ENCODE measurements around the gene WDFY2.

WDFY2 gene

GRCh38 chr13:51773515-51773914 is 189.3 kb downstream of the WDFY2 start:
- no peak for DNase-seq

GRCh38 chr13:51776179-51776578 is 191.9 kb downstream of the WDFY2 start:
- no peak for DNase-seq

- DNase-seq, result no peak
Measured at GRCh38 chr13:51777921-51778320, 193.7 kb downstream of the WDFY2 start.

GRCh38 chr13:51778392-51778791 is 194.1 kb downstream of the WDFY2 start:
- DNase-seq, result no peak

- DNase-seq, result no peak
Measured at GRCh38 chr13:51780099-51780498, 195.8 kb downstream of the WDFY2 start.

DNA sequence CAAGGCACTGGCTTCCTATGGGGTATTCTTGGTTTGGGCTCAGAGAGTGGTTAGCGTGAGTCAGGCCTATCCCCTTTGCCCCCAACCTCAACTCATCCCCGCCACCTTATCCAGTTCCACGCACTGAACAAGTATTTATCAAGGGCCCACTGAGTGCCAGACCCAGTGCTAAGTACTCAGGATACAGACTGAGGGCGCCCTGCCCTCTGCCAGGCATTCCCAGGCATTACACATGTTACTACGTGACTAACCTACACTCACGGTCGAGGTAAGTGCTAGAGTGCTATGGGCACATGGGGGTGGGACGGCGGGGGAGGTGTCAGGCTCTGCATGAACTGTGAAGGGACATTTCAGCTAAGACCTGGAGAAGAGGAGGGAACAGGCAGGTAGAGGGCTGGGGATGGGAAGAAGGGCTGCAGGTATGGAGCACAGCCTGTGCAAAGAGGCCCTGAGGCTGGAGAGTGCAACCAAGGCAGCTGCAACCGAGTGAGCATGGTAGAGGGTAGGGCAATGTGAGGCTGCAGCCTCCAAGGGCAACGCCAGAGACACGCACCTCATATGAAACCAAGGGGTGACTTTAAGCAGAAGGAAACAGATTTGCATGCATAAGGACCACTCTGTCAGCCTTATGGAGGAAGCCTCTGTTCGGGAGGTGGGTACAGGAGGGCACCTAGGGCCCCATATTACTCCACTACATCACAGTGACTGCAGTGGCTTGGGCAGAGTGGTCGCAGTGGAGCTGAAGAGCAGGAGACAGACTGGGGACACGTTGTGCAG is 197.2 kb downstream of the WDFY2 start:
- DNase-seq, result no peak

GRCh38 chr13:51782026-51782710 is 197.9 kb downstream of the WDFY2 start:
- no peak for DNase-seq

GRCh38 chr13:51783428-51784094 is 199.3 kb downstream of the WDFY2 start:
- no peak for DNase-seq

DNA sequence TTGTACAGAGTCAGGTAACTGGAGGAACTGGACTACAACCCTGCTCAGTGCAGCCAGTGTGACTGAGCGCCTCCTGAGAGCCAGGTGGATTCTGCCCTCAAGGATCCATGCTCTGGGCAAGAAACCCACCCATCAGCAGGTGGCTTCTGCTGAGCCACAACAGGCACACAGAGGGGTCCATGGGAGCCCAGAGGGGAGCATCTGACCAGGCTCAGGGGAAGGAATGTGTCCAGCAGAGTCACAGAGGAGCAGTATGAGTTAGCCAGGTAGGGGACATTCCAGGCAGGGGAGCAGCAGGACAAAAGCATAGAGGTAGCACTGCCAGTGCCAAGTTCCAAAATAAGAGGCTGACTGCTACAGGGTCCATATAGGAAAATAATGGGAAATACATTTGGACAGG is 199.8 kb downstream of the WDFY2 start:
- no peak for DNase-seq

- peak; percentile 66 for DNase-seq
Measured at GRCh38 chr13:51785712-51786424, 201.6 kb downstream of the WDFY2 start.

DNA sequence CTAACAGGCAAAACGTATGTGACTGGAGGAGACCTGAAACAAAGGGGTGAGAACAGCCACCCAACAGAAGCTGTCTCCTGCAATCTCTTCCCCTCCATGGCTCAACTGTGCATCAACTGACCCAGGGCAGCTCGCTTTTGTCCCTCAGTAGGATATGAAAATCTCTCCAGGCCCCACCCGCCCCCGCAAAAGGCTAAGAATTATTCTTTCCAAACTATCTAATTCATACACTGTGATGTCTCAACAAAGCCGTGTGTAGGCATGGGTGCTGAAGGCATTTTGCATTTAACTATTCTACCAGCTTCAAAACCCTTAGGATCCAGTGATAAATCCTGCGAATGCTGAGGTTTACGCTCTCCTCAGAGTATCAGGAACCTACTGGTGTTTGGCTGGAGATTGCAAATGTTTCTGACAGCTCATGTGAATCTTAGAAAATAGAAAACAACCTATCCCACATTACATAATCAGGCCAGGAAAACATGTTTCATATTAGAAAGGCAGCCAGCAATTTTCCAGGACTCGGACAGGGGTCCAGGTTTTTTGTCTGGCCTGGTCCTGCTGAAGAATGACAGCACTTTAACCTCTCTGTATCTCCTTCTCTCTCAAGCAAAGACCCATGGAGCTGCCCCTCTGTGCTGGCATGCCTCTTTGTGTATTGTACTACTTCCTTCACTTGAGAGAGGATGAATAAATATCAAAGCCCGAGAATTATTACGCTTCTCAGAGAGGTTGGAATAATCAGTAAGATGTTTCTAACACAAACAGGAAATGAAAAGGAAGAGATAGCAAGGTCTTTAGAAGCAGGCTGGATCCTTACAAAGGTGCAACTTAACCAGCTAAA is 202.4 kb downstream of the WDFY2 start:
- DNase-seq, result no peak

DNA sequence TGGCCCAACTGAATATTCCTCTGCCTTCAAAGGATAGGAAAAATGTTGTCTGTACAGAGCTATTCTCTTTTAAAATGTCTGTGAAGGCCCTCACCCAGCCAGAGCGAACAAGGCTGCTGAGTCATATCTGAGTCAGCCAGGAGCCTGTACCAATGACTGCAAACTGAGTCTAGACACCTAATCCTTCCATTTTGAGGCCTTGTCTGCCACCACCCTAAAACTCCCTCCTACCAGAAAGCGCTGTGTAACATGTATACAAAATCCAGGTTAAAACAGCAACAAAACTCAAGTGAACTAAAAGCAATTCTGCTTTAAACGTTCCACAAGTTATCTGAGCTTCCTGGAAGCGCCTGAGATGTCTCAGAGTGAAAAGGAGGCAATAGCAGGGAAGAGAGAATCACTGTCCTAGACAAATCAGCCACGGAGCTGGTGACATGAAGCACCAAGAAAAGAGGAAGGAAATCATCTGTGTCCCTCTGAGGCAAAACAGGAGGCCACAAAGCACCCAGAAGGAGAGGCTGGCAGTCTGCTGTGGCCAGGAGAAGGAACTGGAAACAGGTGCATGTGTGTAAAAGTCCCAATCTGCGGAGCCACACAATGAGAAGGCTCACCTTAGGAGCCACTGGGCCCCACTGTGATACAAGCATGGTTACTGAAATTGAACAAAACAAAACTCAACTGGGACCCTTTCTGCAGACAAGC is 209.5 kb downstream of the WDFY2 start:
- peak; percentile 89 for DNase-seq

GRCh38 chr13:51794964-51795363 is 210.7 kb downstream of the WDFY2 start:
- DNase-seq, result no peak

DNA sequence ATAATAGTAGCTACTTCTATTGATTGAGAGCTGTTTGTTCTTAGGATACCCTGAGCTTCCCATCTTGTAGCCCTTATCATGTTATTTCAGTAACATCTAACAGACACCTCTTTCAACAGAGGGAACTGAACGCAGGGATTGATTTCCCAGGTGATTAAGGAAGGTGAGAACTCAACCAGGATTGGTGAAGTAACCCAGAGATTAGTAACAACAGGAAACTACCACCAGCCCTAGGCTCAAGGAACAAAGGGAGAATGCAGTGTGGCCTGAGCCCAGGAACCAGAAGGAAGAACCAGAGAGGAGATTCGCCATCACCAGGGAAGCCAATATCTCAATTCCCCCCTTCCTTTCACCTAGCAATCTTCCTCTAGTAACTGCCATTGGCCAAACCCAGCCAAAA is 211.2 kb downstream of the WDFY2 start:
- no peak for DNase-seq

GRCh38 chr13:51796546-51796945 is 212.3 kb downstream of the WDFY2 start:
- DNase-seq, result no peak

DNA sequence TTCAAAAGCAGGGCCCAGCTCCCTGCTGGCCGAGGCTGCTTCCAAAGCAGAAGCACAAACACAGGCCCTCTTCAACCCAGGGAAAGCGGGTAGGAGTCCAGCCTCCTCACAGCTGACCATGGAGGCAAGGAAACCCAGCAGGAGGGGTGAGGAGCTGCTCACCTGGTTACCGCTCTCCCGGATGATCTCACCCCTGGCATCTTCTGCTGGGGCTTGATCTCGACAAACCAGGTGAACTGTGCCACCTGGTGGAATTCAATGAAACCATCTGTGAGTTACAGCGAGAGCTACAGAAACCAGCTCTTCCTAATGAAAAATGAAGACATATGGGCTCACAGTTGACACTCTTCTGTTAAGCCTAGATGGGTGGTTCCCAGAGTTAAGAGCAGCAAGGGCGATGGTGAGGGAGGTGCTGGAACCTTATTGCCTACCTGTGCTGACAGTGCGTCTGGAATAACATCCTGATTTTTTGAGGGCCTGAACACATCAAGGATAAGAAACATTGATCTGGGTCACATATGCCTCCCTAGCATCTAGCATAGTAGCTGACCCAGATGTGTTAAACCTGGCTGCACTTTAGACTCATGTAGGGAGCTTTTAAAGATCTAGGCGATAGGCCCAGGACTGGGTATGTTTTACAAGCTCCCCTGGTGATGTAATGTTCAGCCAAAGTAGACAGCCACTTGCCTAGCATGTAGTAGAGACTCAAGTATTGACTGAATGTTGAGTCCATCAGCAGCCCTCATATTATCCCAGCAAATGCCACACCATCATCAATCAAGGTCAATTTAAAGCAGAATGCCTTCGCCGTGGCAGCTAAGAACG is 213.6 kb downstream of the WDFY2 start:
- DNase-seq, result peak; percentile 59

GRCh38 chr13:51799261-51799660 is 215.0 kb downstream of the WDFY2 start:
- no peak for DNase-seq

GRCh38 chr13:51800486-51800885 is 216.2 kb downstream of the WDFY2 start:
- no peak for DNase-seq

- DNase-seq, result no peak
Measured at GRCh38 chr13:51801631-51802099, 217.4 kb downstream of the WDFY2 start.

DNA sequence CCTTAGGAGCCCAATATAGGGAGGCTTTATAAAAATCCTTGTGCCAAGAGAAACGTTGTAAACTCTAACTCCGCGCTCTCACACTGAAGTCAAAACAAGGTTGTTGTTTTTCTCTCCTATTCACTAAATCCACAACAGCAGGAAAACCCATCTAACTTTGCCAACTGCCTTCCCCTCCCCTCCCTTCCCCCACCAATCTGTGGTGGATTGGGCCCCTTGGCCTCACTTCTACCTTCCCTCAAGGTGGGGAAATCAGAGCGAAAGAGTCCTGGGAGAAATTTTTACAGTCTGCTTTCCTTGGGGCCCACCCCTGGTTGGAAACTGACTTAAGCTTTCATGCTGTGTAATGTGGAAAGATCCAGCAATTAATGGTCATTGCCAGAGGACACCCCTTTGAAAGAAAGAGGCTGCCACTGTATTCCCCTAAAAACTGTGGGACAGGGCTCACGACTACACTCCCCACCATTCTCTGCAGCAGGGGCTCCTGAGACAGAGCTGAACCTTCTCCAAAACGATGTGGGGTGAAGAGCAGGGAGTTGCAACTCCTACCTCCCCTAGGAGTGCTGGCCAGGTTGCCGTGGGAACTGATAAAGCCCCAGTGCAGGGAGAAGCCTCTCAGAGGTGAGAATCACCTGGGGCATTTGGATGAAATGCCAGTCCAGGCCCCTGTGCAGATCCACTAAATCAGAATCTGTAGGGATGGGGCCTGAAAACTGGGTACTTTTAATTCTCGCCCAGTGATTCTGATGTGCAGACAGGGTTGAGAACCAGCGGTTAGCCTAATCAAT is 218.6 kb downstream of the WDFY2 start:
- no peak for DNase-seq

Data from fibroblast of skin of right biceps (primary cell).